ENCODE data around the gene PTCD1. TPM values are rescaled to one million over a fixed set of nuclear protein-coding genes. Genes with fewer than 3 reads are reported as not detected.

The PTCD1 gene
- total and polyA plus RNA-seq, 7 donors, result 2.7 to 9.2 (median 5.0) TPM

- no peak overlapping the region for H3K27ac ChIP-seq
- ATAC-seq, result no peak
- no peaks in the 10 kb centered on the region for H3K27me3 ChIP-seq (ENCODE audit: insufficient read depth in 3 of 3, low read length in 2 of 3)
- DNase-seq, result no peak
- intact Hi-C loops (cut with DNase I), result no loop called here
- no peak for TF ChIP-seq CTCF (IDR thresholded peaks at IDR 0.05)
- 77 to 81% (median 79%) methylated on average over 14 of the region's 14 CpGs for WGBS, 3 donors
- H3K36me3 ChIP-seq (ENCODE audit: insufficient read depth in 1 of 2, low read depth in 1 of 2), result peaks cover 17 to 80% of the 10 kb centered on the region in 2 donors
- peaks cover 10% of the 10 kb centered on the region for H3K4me1 ChIP-seq
- no peaks in the 10 kb centered on the region for H3K9me3 ChIP-seq
- no peak overlapping the region for H3K4me3 ChIP-seq
Measured at GRCh38 chr7:99395616-99396327, 42.8 kb downstream of the PTCD1 start.

GRCh38 chr7:99394188-99394502 lies 44.5 kb downstream of the PTCD1 start:
- no peaks in the 10 kb centered on the region for H3K9me3 ChIP-seq
- H3K27me3 ChIP-seq (ENCODE audit: insufficient read depth in 3 of 3, low read length in 2 of 3), result no peaks in the 10 kb centered on the region
- H3K4me1 ChIP-seq, result peaks cover 10% of the 10 kb centered on the region
- H3K27ac ChIP-seq, result no peak overlapping the region
- H3K4me3 ChIP-seq, result no peak overlapping the region
- peaks cover 7 to 80% of the 10 kb centered on the region in 2 donors for H3K36me3 ChIP-seq (ENCODE audit: insufficient read depth in 1 of 2, low read depth in 1 of 2)
- intact Hi-C loops (cut with DNase I), result no loop called here
- WGBS, 3 donors, result 74 to 80% (median 78%) methylated on average over 4 of the region's 4 CpGs
- DNase-seq, result no peak
- peak in 1 of 4 donors; percentile 5 for ATAC-seq
- TF ChIP-seq CTCF (IDR thresholded peaks at IDR 0.05), result no peak

- WGBS, 3 donors, result 28 to 31% (median 29%) methylated on average over 28 to 30 of the region's 30 CpGs
- DNase-seq (peak in 1 of 2 donors; percentile 77), ATAC-seq (peak; percentile 36 to 60 (median 50))
- H3K27ac ChIP-seq, result peak overlapping the region; percentile 48
- H3K9me3 ChIP-seq, result no peaks in the 10 kb centered on the region
- peak overlapping the region; percentile 75 for H3K4me3 ChIP-seq
- H3K27me3 ChIP-seq (ENCODE audit: insufficient read depth in 3 of 3, low read length in 2 of 3), result no peaks in the 10 kb centered on the region
- no peak for TF ChIP-seq CTCF (IDR thresholded peaks at IDR 0.05)
- H3K4me1 ChIP-seq, result peaks cover 10% of the 10 kb centered on the region
- H3K36me3 ChIP-seq (ENCODE audit: insufficient read depth in 1 of 2, low read depth in 1 of 2), result peaks cover 3 to 77% of the 10 kb centered on the region in 2 donors
- intact Hi-C loops (cut with DNase I), result no loop called here
Measured at GRCh38 chr7:99393355-99394187, 45.0 kb downstream of the PTCD1 start.

- Histone ChIP-seq H3K36me3 (ENCODE audit: insufficient read depth in 1 of 2, low read depth in 1 of 2) (peaks cover 3 to 77% of the 10 kb centered on the region in 2 donors), H3K4me3 (peak overlapping the region; percentile 75), H3K27ac (peak overlapping the region; percentile 48), H3K4me1 (peaks cover 10% of the 10 kb centered on the region), H3K27me3 (ENCODE audit: insufficient read depth in 3 of 3, low read length in 2 of 3) (no peaks in the 10 kb centered on the region), H3K9me3 (no peaks in the 10 kb centered on the region)
- 2 to 4% (median 3%) methylated on average over 61 to 68 of the region's 68 CpGs for WGBS, 3 donors
- TF ChIP-seq CTCF (IDR thresholded peaks at IDR 0.05), result no peak
- intact Hi-C loops (cut with DNase I), result no loop called here
- ATAC-seq (peak; percentile 82 to 90 (median 88)), DNase-seq (peak; percentile 81 to 90)
Measured at GRCh38 chr7:99392659-99393354, 45.8 kb downstream of the PTCD1 start.
